ENCODE results near the gene ST8SIA6.

Gene ST8SIA6

DNA sequence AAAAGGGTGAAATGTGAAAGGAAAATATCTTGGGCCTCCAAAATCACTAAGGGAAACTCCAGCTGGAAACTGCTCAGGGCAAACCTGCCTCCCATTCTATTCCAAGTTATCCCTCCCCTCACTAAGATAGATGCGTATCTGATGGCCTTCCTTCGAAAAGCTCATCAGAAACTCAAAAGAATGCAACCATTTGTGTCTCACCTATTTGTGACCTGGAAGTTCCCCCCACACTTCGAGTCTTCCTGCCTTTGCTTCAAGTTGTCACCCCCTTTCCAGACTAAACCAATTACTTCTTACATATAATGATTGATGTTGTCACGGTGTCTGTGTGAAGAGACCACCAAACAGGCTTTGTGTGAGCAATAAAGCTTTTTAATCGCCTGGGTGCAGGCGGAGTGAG, 69.3 kb downstream of the ST8SIA6 start:
- H3K9ac ChIP-seq (ENCODE audit: low read length) = no peak overlapping the region
- H2AFZ ChIP-seq (ENCODE audit: low read depth, low read length, severe bottlenecking) = no peak overlapping the region
- H3K4me3 ChIP-seq (ENCODE audit: insufficient read depth, low read length, poor library complexity, severe bottlenecking) = no peak overlapping the region
- H3K9me3 ChIP-seq (ENCODE audit: insufficient read depth, low read length) = no peaks in the 10 kb centered on the region
- no peaks in the 10 kb centered on the region for H3K27me3 ChIP-seq (ENCODE audit: low read length)
- TF ChIP-seq EZH2phosphoT487 (conservative IDR thresholded peaks at IDR 0.05; ENCODE audit: low read length) = no peak
- TF ChIP-seq, protein P1, sequence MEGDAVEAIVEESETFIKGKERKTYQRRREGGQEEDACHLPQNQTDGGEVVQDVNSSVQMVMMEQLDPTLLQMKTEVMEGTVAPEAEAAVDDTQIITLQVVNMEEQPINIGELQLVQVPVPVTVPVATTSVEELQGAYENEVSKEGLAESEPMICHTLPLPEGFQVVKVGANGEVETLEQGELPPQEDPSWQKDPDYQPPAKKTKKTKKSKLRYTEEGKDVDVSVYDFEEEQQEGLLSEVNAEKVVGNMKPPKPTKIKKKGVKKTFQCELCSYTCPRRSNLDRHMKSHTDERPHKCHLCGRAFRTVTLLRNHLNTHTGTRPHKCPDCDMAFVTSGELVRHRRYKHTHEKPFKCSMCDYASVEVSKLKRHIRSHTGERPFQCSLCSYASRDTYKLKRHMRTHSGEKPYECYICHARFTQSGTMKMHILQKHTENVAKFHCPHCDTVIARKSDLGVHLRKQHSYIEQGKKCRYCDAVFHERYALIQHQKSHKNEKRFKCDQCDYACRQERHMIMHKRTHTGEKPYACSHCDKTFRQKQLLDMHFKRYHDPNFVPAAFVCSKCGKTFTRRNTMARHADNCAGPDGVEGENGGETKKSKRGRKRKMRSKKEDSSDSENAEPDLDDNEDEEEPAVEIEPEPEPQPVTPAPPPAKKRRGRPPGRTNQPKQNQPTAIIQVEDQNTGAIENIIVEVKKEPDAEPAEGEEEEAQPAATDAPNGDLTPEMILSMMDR (IDR thresholded peaks at IDR 0.05; ENCODE audit: insufficient read depth, low read length, poor library complexity, severe bottlenecking) = no peak
- no peak overlapping the region for H3K4me2 ChIP-seq (ENCODE audit: low read depth, low read length, poor library complexity, severe bottlenecking)
- no peak overlapping the region for H3K27ac ChIP-seq (ENCODE audit: low read depth, low read length)
- no peaks in the 10 kb centered on the region for H3F3A ChIP-seq (ENCODE audit: insufficient read depth)
- no peaks in the 10 kb centered on the region for H3K36me3 ChIP-seq (ENCODE audit: low read length)
- no peaks in the 10 kb centered on the region for H3K79me2 ChIP-seq (ENCODE audit: insufficient read depth, low read length)
- no peaks in the 10 kb centered on the region for H4K20me1 ChIP-seq (ENCODE audit: low read depth, low read length)
- H3K9me2 ChIP-seq (replicated peaks; ENCODE audit: insufficient read depth, low read length) = no peaks in the 10 kb centered on the region

DNA sequence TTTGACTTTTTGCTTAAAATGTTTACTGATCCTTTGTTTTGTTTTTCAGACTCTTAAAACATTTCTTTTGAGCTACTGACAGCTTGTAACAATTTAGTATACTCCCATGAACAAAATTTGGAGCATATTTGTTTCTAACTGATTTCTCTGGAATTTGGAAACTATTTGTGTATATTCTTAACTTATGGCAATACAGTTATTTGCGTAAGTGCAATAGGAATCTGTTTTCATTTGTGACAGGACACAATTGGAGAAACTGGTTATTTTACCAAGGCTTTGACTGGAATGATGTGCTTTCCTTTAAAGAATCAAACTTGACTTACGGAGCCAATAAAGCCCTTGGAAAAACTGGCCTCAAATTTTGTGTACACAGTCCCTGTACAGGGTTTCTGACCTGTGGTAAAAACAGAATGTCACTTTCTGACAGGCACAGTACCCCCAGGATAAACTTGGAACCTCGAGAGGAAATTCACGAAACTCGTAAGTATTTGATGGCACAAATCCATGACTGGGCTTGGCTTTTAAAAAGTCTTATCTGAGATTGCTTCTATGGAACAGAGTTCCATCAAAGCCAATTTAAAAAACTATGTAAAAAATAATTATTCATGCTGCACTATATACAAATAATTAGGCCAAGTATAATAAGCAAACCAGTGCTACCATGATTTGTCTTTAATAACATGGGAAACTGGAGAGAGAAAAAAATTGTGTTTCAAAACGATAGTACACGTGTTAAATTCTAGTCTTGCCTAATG, 70.4 kb downstream of the ST8SIA6 start:
- no peak for TF ChIP-seq EZH2phosphoT487 (conservative IDR thresholded peaks at IDR 0.05; ENCODE audit: low read length)
- TF ChIP-seq, protein P1 (IDR thresholded peaks at IDR 0.05; ENCODE audit: insufficient read depth, low read length, poor library complexity, severe bottlenecking) = no peak
- Histone ChIP-seq H3K79me2 (ENCODE audit: insufficient read depth, low read length) (no peaks in the 10 kb centered on the region), H3F3A (ENCODE audit: insufficient read depth) (no peaks in the 10 kb centered on the region)

DNA sequence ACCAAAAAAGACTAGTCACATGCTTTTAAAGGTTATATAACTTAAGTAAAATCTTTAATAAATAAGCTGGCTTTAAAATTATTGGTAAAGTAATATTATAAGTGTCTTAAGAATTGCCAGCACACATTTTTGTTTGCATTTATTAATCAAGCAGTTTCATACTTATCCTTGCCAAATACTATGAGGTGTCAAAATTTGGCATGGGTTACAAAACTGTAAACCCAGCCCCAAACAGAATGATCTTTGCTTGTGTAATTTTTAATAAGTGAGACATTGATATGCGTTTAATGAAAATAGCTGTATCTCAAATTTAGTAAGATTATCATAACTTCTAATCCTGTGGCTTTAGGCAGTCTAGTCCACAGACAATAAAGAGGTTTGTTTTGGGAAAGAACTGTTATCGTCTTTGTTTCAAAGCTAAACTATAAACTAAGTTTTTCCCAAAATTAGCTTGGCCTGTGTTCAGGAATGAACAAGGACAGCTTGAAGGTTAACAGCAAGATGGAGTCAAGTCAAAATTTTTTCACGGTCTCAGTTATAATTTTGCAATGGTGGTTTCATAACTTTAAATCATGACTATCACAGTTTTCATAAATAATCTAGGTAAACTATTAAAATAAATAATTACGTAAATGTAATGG, 72.8 kb downstream of the ST8SIA6 start:
- Histone ChIP-seq H3F3A (ENCODE audit: insufficient read depth) (no peaks in the 10 kb centered on the region), H3K9me2 (replicated peaks; ENCODE audit: insufficient read depth, low read length) (no peaks in the 10 kb centered on the region), H2AFZ (ENCODE audit: low read depth, low read length, severe bottlenecking) (no peak overlapping the region), H3K9ac (ENCODE audit: low read length) (no peak overlapping the region), H3K4me2 (ENCODE audit: low read depth, low read length, poor library complexity, severe bottlenecking) (no peak overlapping the region), H3K4me3 (ENCODE audit: insufficient read depth, low read length, poor library complexity, severe bottlenecking) (no peak overlapping the region), H4K20me1 (ENCODE audit: low read depth, low read length) (no peaks in the 10 kb centered on the region), H3K27ac (ENCODE audit: low read depth, low read length) (no peak overlapping the region), H3K27me3 (ENCODE audit: low read length) (no peaks in the 10 kb centered on the region), H3K79me2 (ENCODE audit: insufficient read depth, low read length) (no peaks in the 10 kb centered on the region), H3K36me3 (ENCODE audit: low read length) (no peaks in the 10 kb centered on the region), H3K9me3 (ENCODE audit: insufficient read depth, low read length) (no peaks in the 10 kb centered on the region)
- no peak for TF ChIP-seq EZH2phosphoT487 (conservative IDR thresholded peaks at IDR 0.05; ENCODE audit: low read length)
- TF ChIP-seq, protein P1 (IDR thresholded peaks at IDR 0.05; ENCODE audit: insufficient read depth, low read length, poor library complexity, severe bottlenecking) = no peak

More for the DNA sequence above, 70.4 kb downstream of the ST8SIA6 start:
- Histone ChIP-seq H3K27me3 (ENCODE audit: low read length) (no peaks in the 10 kb centered on the region), H4K20me1 (ENCODE audit: low read depth, low read length) (no peaks in the 10 kb centered on the region), H3K9ac (ENCODE audit: low read length) (no peak overlapping the region), H3K9me2 (replicated peaks; ENCODE audit: insufficient read depth, low read length) (no peaks in the 10 kb centered on the region), H3K9me3 (ENCODE audit: insufficient read depth, low read length) (no peaks in the 10 kb centered on the region), H2AFZ (ENCODE audit: low read depth, low read length, severe bottlenecking) (no peak overlapping the region), H3K27ac (ENCODE audit: low read depth, low read length) (no peak overlapping the region), H3K36me3 (ENCODE audit: low read length) (no peaks in the 10 kb centered on the region), H3K4me2 (ENCODE audit: low read depth, low read length, poor library complexity, severe bottlenecking) (no peak overlapping the region), H3K4me3 (ENCODE audit: insufficient read depth, low read length, poor library complexity, severe bottlenecking) (no peak overlapping the region)

Data from SU-DHL-6 (cell line).